NCI-H524 treated with DMSO at 0.1 percent for 48 hours (cell line): ENCODE data around the gene TMEM59.
"Not testable (repeated sequence)": the region's sequence is repeated elsewhere in the genome, so short reads cannot be mapped to it uniquely, and the experiment has no call there.

Source experiments
- DNase-seq: peaks from one replicate; lab custom pipeline; 2025; lab: John Stamatoyannopoulos, UW

The TMEM59 gene

GRCh38 chr1:54052431-54052933, 522 bp downstream of the TMEM59 start:
- no peak for DNase-seq

- no peak for DNase-seq
These were observed 1.0 kb downstream of the TMEM59 start for GRCh38 chr1:54051933-54052430.

GRCh38 chr1:54050435-54050834, 2.6 kb downstream of the TMEM59 start:
- not testable (repeated sequence) for DNase-seq

GRCh38 chr1:54047384-54048305, 5.4 kb downstream of the TMEM59 start:
- DNase-seq: no peak

- DNase-seq: no peak
These were observed 6.2 kb downstream of the TMEM59 start for GRCh38 chr1:54046671-54047383.

- no peak for DNase-seq
These were observed 7.5 kb downstream of the TMEM59 start for GRCh38 chr1:54045496-54045895.

GRCh38 chr1:54041806-54042205, 11.2 kb downstream of the TMEM59 start:
- DNase-seq: no peak

GRCh38 chr1:54037476-54037875, 15.5 kb downstream of the TMEM59 start:
- no peak for DNase-seq

GRCh38 chr1:54028306-54029251, 24.4 kb downstream of the TMEM59 start:
- no peak for DNase-seq

GRCh38 chr1:54027848-54028247, 25.2 kb downstream of the TMEM59 start:
- DNase-seq: no peak

- DNase-seq: not testable (repeated sequence)
These were observed 28.2 kb downstream of the TMEM59 start for GRCh38 chr1:54024811-54025210.

- DNase-seq: no peak
These were observed 28.6 kb downstream of the TMEM59 start for GRCh38 chr1:54024358-54024757.

GRCh38 chr1:54019562-54020176, 33.3 kb downstream of the TMEM59 start:
- DNase-seq: not testable (repeated sequence)

- no peak for DNase-seq
These were observed 34.4 kb downstream of the TMEM59 start for GRCh38 chr1:54018635-54019034.

GRCh38 chr1:54017979-54018378, 35.0 kb downstream of the TMEM59 start, which contains the start of gene LDLRAD1:
TSS of gene LDLRAD1 (minus strand) at chr1:54018186. CDS start at chr1:54018112, 74 bp downstream.
- DNase-seq: no peak

- DNase-seq: no peak
These were observed 36.4 kb downstream of the TMEM59 start for GRCh38 chr1:54016343-54017282.

- no peak for DNase-seq
These were observed 38.9 kb downstream of the TMEM59 start for GRCh38 chr1:54014009-54014629.

- DNase-seq: no peak
These were observed 39.5 kb downstream of the TMEM59 start for GRCh38 chr1:54013393-54014008.

- DNase-seq: no peak
These were observed 40.1 kb downstream of the TMEM59 start for GRCh38 chr1:54012863-54013262.
